ENCODE measurements around the gene FBXL16.
A peak's percentile ranks its signal among the peaks of the same experiment; 100 is the strongest.

FBXL16 gene

DNA sequence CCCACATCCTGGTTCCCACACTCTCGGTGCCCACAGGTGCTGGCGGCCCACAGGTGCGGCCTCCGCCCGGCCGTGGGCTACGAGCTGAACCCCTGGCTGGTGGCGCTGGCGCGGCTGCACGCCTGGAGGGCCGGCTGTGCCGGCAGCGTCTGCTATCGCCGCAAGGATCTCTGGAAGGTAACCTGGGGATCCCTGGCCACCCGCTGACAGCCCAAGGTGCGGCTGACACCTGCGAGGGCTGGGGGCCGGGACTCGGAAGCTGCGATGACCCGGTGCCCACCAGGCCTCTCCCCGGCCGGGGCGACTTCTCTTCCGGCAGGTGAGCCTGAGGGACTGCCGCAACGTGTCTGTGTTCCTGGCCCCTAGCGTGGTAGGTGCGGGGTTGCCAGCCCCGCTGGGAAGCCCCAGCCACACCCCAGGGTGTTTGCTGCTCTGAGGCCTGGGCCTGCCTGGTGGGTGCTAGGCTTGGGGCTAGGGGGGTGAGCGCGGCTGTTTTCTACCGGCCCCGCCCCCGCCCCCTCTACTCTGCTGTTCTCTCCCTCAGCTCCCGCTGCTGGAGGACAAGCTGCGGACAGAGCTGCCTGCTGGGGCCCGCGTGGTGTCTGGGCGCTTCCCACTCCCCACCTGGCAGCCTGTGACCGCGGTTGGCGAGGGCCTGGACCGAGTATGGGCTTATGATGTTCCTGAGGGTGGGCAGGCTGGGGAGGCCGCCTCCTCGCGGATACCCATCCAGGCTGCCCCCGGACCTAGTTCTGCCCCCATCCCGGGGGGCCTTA, 16.4 kb upstream of the FBXL16 start:
- no peak for DNase-seq

DNA sequence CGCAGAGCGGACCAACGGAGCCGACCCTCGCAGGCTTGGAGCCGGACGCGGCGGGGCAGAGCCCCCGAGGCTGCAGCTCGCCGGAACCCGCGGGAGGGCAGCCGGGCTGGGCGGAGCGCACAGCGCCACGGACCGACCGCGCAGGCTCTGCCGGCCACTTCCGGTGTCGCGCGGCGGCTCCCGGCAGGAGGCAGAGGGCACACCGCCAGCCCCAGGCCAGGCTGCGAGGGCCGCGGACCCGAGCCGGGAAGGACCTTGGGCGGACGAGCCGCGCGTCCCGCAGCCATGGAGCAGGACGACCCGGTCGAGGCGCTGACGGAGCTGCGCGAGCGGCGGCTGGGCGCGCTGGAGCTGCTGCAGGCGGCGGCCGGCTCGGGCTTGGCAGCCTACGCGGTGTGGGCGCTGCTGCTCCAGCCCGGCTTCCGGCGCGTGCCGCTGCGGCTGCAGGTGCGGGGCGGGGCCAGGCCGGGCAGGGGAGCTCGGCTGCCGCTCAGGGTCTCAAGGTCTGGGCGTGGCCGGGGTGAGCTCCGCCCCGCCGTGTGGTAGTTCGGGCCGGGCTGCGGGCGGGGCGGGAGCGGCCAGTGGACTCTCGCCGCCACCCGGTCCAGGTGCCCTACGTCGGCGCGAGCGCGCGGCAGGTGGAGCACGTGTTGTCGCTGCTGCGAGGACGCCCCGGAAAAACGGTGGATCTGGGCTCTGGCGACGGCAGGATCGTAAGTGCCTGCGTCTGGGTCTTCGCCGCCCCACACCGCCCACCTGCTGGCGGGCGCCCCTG, 15.6 kb upstream of the FBXL16 start, which contains the start of gene ANTKMT:
Gene ANTKMT, plus strand, starts transcription at position 157 of the 775 bp plus-strand sequence. Its CDS starts 129 bp downstream, at position 286.
- peak; percentile 63 to 69 for DNase-seq

DNA sequence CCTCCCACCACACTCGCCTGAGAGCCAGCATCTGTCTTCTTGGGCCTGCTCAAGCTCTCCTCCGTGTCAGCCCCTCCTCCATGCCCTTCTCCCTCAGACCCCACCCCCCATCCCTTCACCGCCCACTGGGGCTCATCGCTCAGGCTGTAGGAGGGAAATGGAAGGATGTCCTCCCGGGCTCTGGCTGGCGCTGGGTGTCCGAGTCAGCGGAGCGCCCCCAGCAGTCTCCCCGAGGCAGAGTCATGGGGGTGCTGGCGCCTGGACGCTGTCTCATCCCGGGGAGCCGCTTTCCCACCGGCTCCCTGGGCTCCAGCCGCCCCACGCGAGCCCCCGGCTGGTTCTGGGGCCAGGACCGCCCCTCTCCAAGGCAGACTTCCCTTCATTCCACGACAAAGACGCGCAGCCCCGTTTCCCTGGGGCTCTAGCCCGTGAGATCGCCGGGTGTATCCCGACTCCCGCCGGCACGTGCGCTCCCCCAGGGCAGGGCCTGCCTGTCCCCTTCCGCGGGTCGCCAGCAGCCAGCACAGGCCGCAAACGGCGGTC, 14.9 kb upstream of the FBXL16 start:
- peak; percentile 42 to 49 for DNase-seq

DNA sequence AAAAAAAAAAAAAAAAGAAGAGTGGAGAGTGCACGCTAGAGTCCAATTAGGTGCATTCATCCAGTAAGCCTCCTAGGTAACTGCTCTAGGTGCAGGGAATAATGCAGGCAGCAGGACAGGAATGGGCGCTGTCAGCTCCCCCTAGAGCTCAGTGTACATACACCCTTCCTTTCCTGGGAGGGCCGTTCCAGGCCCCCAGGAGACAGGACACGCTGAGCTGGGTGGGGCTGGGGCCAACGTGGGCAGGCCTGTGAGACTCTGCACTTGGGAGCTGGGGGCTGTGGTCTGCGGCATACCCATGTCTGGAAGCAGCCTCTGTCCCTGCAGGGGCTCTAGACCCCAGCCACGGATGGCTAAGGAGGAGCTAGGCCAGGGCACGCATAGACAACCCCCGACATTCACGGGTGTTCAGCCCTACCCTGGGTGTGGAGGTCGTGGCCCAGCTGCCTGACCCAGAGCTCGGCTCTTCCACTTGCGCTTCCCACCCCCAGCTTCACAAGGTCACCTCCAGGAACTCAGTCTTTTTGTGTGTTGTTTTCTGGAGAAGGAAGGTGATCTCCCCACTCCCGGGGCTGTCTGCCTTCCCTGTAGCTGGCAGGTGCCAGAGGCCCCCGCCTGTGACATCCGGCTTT, 14.3 kb upstream of the FBXL16 start:
- no peak for DNase-seq

DNA sequence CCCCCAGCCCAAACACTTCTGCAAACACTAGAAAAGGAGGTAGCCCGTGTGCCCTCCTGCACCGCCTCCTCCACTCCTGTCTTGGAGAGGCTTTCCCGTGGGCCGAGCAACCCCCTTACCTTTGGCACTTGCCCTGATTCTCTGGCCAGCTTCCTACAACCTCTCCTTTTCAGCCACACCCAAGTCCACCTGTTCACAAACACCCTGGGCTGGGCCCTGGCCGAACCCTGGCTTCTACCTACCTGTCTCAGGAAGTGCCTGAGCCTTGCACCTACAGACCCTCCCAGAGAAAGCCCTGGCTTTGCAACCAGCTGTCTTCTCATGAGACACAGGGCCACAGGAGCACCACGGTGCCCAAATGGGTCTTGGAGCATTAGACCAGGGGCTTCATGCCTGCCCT, 13.3 kb upstream of the FBXL16 start:
- DNase-seq: no peak

DNA sequence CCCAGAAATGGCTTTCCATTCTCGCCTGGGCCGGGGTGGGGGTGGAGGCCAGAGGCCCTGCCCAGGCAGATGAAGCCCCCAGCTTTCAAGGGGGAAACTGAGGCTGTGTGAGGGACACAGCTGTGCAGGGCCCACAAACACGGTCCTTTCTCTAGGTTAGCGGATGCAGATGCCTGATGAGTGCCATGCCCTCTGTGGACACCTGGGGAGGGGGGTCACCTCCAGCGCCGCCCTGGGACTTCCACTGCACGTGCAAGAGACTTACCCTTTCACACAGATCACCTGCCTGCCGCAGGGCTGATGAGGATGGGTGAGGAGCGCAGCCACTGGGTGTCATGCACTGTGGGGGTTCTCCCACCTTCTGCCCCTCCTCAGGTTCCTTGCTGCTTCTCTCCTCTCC, 12.8 kb upstream of the FBXL16 start:
- no peak for DNase-seq

DNA sequence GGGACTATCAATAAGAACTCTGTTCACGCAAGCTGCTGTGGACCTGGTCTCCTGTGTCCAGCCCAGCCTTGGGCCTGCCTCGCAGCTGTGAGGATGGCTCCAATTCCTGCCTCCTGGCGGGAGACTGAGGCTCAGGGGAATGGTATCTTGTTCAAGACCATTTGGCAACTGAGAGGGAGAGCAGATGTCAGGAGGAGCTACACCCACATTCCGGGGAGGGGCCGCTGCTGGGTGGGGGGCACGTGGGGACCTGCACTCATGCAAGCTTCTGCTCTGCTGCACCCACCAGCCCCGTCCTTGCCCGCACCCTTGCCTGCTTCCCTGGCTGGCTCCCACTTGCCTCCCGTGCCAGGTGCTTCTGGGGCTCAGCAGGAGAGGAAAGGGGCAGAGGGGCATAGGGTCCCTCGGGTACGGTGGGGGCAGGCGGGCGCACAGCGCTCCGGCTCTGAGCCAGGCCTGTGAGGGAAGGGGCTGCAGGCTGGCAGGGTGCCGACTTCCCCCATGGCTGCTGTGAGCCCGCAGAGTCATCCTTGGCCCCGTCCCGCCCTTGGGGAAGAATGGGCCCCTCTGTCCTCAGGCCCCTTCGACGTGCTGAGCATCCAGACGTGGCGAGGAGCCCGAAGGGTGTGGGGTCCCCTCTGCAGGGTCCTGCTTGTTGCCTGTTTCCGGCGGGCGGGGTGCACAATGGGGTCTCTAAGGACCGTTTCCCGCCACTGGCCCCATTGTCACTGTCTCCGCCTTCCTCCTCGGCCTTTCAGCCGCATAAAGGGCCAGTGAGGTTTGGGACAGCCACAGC, 12.0 kb upstream of the FBXL16 start:
- no peak for DNase-seq

DNA sequence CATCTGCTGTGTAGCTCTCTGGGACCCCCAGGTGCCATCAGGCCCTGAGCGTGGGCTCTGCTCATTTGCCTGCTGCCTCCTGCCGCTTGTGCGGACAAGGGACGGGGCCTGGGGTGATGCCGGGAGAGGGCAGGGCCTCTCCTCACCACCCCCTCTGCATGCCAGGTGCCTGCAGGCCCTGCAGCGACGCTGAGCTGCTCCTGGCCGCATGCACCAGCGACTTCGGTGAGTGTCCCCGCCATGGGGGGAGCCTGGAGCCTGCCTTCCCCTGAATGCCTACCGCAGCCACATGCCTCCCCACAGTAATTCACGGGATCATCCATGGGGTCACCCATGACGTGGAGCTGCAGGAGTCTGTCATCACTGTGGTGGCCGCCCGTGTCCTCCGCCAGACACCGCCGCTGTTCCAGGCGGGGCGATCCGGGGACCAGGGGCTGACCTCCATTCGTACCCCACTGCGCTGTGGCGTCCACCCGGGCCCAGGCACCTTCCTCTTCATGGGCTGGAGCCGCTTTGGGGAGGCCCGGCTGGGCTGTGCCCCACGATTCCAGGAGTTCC, 11.2 kb upstream of the FBXL16 start:
- DNase-seq: no peak

DNA sequence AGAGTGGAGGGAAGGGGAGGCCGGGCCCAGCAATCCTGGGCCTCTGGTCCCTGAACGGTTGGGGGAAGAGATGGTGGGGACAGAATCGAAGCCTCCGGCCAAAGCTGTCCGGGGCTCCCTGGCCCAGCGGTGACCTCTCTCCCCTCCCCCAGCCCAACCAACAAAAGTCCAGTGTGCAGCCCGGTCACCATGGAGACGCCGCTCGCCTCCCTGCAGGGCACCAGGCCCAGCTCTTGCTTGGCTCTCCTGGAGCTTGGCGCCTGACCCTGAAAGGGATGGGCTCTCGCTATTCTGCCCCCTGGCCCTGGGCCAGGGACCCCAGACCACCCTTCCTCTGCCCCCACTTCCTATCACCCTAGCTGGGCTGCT, 10.6 kb upstream of the FBXL16 start:
- no peak for DNase-seq

DNA sequence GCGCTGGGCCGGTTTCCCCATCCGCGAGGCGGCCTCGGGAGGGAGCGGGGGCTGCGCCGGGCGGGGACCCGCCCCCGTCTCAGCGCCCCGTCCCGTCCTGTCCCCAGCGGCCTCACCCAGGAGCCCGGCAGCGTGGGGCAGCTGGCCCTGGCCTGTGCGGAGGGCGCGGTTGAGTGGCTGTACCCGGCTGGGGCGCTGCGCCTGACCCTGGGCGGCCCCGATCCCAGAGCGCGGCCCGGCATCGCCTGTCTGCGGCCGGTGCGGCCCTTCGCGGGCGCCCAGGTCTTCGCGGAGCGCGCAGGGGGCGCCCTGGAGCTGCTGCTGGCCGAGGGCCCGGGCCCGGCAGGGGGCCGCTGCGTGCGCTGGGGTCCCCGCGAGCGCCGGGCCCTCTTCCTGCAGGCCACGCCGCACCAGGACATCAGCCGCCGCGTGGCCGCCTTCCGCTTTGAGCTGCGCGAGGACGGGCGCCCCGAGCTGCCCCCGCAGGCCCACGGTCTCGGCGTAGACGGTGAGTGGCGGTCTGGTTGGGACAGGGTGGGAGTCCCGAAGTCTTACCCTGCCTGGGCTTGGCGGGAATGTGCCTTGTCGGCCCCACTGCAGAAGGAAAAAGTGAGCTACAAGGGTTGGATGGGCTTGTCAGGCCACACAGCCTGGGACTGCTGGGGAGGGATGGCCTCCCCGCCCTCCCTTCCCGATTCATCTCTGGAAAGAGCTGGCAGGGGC, 10.0 kb upstream of the FBXL16 start:
- DNase-seq: no peak

DNA sequence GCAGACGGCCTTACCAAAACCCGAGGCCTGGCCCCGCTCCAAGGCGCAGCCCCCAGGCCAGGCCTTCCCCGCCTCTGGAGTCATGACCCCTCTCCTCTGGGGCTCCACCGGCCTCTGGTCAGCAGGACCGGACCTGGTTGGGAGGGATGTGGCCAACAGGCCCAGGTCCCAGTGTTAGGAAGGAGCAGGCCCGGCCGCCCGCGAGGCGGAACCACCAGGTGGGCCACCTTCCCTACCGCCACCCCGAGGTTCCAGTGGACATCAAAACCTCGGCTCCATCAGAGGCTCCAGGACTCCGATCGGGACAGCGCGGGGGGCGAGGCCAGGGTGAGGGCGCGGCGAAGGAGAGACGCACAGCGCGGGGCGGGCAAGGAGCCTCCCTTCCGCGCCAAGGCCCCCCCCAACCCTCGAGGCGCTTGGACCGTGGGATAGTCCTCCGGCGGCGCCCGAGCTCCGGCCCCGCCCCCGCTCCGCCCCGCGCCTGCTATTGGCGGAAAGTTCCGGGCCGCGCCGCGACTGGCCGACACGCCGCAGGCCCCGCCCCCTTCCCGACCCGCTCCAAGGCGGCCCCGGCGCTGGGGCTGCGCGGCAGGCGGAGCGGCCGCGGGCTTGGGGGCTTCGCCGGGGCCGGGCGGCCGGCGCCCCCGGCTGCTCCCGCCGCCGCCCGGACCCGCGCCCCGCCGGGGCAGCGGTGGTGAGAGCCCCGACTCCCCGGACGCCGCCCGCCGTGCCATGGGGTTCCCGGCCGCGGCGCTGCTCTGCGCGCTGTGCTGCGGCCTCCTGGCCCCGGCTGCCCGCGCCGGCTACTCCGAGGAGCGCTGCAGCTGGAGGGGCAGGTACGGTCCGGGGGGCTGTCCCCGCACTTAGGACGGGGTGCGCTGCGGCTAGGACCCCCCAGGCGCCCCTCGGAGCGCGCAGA, 9.2 kb upstream of the FBXL16 start, which contains the start of gene METRN:
Gene METRN, plus strand, starts transcription at position 561 of the 919 bp plus-strand sequence. Its CDS starts 172 bp downstream, at position 733.
- peak; percentile 92 for DNase-seq

DNA sequence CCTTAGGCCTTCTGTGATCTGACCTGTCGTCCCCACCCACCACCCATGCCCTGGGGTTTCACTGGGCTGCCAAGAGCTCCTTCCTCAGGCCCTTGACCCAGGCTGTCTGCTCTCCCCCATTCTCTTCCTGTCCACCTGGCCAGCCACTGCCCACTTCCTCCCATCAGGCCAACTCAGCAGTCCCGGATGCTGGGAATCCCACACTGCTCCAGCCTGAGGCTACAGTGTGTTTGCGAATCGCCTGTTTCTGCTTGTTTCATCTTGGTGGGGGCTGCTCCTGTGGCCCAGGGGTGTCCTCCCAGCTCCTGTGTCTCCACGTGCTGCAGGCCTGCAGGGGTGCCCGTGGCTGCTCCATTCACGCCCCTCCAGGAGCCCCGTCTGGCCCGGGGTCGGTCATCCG, 8.5 kb upstream of the FBXL16 start:
- no peak for DNase-seq

DNA sequence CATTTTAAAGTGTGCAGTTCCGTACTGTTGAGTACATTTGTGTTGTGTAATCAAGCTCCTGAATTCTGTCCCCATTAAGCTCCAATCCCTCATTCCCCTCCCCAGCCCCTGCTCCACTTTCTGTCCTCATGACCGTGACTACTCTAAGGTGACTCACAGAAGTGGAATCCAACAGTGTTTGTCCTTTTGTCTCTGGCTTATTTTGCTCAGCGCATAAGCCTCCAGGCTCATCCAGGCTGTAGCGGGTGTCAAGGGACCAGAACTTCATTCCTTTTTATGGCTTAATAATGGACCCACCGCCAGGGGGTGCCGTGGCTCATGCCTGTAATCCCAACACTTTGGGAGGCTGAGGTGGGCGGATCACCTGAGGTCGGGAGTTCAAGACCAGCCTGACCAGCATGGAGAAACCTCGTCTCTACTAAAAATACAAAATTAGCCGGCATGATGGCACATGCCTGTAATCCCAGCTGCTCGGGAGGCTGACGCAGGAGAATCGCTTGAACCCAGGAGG, 7.2 kb upstream of the FBXL16 start:
- peak; percentile 61 to 63 for DNase-seq

DNA sequence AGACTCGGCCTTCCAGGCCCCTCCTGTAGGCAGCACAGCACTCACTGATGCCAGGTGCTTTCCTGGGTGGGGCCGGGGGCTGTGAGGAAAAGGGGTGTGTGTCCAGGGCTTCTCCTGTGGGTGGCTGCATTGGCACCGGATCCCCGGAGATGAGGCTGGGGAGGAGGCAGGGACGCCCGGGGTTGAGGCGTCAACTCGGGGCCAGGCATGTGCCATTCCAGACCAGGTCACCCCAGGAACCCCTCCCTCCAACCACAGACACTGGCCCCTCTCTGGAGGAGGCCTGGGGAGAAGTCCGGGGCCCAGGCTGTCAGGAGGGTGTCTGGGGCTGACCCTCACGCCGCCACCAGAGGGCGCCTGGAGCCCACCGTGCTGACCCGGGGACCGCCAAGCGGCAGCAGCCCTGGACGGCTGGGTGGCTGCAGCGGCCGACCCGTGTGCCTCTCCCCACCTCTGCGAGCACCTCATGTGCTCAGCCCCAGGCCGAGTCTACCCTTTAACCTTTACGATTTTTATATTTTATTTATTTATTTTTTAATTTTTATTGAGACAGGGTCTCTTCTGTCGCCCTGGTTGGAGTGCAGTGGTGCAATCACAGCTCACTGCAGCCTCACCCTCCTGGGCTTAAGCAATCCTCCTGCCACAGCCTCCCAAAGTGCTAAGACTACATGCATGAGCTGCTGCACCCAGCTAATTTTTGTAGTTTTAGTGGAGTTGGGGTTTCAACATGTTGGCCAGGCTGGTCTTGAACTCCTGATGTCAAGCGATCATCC, 6.1 kb upstream of the FBXL16 start:
- peak; percentile 79 to 86 for DNase-seq

DNA sequence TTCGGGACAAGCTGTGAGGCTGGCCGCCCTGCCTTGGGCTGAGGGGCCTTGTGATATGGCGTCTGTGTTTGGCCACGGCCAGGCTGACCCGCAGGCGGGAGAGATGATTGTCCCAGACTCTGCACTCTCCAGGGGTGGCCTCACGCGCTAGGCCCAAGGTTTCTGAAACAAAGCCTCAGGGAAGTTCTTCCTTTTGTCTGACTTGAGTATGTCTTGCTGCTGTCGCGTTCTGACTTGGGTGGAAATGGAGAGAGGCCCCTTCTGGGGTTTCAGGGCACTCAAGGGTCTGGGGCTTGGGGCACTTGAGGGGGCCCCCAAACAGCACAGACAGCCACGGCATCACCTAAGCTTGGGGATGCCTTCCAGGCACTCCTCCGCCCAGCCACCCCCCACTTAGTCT, 5.5 kb upstream of the FBXL16 start:
- DNase-seq: no peak

DNA sequence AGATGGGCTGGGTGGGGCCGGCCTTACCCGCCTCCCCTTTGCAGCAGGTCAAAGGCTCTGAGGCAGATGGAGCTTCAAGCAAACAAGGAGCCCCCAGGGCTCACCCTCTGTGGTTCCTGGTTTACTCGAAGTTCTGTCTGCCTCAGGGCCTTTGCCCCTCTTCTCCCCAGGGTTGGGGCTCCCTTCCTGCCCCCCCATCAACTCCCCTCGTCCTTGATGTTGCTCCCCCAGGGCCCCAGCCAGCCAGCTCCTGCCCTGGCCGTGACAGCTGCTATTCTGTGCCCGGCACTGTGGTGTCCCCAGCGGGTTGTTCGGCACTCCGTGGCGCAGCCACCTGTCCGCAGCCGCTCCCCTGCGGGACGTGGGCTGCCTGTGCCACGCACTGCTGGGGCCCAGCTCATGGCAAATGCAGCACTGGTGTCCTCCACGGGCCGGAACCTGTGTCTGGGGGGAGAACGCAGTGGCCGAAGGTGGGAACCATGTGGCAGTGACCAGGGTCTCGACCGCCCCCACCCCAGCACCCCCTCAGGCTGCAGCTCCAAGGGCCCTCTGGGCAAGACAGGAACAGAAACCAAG, 5.0 kb upstream of the FBXL16 start:
- DNase-seq: no peak

DNA sequence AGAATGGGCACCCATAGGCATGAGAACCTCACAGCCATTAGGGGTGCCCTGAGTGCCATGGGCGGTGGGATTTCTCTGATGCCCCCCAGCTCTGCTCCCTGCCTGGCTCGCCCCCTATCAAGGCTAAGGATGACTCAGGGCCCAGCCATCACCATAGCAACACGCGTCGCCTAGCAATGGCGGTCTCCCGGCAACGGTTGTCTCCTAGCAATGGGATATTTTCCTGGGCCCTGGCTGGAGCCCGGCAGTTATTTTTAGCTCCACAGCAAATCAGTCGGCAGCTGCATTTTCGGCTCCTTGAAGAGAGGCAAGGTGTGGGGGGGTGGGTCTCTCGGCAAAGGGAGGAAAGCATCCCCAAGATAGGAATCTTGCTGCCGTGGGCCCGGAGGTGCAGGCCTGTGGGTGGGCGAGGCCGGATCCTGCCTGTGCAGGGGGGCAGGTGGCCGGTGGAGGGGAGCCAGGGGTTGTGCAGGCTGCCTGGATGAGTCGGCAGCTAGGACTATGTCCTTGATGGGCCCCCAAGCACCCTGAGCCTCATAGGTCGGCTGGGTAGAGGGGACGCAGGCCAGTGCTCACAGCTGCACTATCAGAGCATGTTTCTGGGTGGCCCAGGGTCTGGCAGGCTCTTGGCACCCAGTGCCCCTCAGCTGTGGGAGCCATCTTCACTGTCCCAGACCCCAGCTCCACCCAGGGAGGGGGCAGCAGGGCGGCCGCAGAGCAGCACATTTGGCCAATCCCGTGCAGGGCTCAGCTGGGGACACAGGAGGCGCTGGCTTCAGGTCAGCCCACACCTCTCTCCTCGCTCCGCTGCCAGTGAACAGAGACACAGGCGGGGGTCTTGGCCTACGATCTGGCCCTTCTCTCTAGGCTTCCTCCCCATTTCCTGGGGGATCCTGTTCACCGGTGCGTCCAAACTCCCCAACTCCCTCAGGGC, 4.2 kb upstream of the FBXL16 start:
- no peak for DNase-seq

DNA sequence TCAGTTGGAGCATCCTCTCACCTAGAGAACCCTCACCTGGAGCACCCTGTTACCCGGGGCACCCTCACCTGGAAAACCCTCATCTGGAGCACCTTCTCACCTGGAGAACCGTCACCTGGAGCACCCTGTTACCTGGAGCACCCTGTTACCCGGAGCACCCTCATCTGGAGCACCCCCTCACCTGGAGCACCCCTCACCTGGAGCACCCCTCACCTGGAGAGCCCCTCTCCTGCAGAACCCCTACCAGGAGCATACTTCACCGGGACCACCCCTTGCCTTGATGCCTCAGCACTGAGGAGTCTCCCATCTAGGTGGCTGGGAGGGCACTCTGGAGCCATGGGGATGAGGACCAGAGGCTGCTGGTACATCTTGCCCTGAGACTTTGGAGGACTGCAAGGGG, 3.4 kb upstream of the FBXL16 start:
- DNase-seq: no peak

Data from stimulated activated CD4-positive, alpha-beta T cell treated with anti-CD3 and anti-CD28 coated beads, Interleukin-2, amount 100 ng/mL, for 48 hours (primary cell).